GM19351 (cell line): ENCODE data around the gene NECAP2.
"Not testable (repeated sequence)": the region's sequence is repeated elsewhere in the genome, so short reads cannot be mapped to it uniquely, and the experiment has no call there.

Source experiments
- ATAC-seq: cut with Tn5 transposase; IDR thresholded peaks from one replicate; pipeline ENCODE4 v1.9.1; 2021; ENCODE audit warnings: mild to moderate bottlenecking, moderate library complexity; ENCODE audit not compliant: unreplicated experiment

The NECAP2 gene

DNA sequence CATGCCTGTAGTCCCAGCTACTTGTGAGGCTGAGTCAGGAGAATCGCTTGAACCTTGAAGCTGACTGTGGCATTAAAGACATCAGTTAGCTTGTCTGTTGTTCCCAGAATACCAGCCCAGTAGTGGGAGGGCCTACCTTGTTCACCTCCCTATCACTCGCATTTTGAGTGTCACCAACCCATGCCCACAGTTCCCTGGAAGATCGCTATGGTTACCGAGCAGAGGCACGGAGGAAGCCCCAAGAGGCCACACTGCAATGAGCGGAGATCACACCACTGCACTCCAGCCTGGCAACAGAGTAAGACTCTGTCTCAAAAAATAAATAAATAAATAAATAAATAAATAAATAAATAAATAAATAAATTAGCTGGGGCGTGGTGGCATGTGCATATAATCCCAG is 52.4 kb downstream of the NECAP2 start:
- ATAC-seq: not testable (repeated sequence)

DNA sequence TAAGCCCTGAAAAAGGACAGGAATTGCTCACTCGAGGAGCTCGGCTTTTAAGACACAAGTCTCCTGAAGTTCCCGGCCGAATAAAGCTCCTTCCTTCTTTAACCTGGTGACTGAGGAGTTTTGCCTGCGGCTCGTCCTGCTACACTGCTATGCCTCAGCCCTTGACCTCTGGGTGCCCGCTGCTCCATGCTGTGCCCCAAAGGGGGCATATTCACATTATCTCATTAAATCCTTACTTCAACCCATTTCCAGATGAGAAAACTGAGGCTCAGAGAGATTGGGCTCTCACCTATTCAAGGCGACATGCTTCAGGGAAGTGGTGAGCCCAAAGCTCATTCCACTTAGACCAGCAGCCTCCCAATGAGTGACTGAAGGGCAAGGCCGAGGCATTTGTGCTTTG is 53.2 kb downstream of the NECAP2 start:
- ATAC-seq: not testable (repeated sequence)

DNA sequence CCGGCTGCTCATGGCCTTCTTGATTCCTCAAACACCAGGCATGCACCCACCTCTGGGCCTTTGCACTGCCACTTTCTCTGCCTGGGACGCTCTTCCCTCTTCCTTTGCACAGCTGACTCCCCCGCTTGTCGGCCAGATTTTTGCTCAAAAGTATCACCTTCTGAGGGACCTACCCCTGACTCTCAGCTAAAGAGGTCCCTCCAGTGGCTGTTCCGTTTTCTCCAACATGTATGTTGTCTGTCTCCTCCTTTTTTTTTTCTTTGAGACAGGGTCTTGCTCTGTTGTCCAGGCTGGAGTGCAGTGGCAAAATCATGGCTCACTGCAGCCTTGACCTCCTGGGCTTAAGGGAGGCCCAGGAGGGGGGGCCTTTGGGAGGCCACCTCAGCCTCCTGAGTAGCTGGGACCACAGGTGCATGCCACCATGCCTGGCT is 57.0 kb downstream of the NECAP2 start:
- not testable (repeated sequence) for ATAC-seq

DNA sequence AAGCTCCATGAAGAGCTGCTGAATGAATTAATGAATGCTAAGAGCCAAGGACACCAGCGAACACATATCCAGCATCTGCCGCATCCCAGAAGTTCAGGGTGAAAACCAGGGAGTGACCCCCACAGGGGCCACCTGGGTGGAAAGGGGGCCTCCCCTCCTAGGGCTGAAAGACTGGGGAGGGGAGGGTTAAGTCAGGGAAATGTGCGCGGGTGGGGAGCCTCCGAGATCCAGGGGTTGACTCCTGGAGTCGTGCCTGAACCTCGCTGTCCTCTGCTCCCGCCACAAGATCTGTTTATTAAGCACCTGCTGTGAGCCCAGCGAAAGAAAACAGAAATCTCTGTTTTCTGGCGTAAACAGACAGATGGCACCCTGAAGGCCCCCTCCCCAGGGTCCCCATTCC is 57.5 kb downstream of the NECAP2 start:
- not testable (repeated sequence) for ATAC-seq

DNA sequence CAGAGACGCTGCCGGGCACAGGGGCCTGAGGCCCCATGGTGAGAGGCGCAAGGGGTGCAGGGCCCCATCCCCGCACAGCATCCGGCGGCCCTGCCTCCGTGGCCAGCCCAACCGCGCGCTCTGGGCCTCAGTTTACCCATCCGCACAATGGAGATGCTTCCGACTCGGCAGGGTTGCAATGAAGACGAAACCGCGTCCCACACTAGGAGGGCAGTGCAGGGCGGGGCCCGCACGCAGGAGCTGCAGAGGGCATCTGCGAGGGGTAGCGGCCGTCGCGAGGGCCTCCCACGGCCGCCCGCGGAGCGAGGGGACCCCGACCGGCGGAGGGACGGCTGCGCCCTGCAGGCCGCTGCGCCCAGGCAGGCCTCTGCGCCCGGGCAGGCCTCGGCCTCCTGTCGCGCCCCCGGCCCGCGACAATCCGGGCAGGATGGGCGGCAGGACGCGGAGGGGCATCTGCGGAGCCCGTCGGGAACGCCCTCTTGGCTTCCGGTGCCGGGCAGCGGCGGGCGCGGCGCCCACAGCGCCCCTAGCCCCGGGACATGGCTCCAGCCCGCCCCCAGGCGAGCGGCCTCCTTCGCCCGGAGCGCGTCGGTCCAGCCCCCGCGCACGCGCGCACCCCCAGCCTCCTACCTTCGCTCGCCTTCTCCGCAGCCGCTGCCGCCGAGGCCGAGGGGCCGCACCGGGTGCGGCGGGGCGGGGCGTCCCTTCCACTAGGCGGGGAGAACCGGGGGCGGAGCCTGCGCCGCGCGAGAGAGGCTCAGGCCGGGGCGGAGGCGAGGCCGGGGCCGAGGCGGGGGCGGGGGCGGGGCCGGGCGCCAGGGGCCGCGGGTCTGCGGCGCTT is 58.3 kb downstream of the NECAP2 start:
- ATAC-seq: peak; percentile 89

DNA sequence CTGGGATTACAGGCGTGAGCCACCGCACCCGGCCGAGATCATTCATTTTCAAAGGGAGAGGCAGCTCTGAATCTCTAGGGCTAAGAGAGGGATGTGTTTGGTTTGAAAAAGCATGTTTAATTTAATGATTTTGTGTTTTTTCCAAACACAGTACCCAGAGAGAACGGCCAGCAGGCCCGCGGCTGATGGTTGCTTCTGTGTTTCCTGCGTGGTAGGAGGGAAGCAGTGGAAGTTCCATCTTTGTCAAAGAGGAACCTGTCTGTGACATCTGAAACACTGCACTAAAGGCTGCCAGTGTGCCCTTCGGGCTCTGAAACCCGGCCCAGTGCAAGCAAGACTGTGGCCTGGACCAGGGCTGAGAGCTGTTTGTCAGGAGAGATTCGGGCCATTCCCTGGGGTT is 59.9 kb downstream of the NECAP2 start:
- ATAC-seq: not testable (repeated sequence)

DNA sequence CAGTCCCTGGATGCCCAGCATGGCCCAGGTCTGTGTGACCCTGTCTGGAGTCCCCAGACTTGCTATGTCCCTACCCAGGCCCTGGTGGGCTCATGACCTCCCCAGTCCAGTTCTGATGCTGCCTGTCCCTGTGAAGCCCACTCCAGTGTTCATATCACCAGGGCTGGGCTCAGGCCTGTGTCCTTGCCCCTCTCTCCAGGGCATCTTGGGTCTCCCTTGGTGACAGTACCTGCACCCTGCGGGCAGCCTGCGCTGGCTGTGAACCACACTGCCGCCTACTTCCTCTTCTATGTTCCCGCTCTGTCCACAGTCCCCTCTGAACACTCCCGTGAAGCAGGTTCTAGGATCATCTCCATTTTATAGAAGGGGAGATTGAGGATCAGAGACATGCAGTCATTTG is 60.5 kb downstream of the NECAP2 start:
- not testable (repeated sequence) for ATAC-seq

DNA sequence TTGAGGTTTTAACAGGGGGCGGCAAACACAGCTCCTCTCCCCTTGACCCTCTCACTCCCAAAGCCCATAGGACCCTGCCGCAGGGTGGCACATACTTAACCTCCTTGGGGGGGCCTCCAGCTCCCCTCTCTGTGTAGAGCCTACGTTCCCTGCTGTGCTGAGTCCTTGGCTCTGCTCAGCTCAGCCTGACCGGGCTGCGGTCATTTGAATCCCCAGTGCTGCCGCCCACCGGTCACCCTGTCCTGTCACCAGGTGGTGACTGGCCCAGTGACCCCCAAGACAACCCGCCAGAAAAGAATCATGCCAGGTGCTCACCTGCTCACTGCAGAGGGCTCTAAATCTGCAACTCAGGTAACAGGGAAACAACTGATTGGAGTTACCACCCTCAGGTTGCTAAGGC is 60.9 kb downstream of the NECAP2 start:
- ATAC-seq: not testable (repeated sequence)

DNA sequence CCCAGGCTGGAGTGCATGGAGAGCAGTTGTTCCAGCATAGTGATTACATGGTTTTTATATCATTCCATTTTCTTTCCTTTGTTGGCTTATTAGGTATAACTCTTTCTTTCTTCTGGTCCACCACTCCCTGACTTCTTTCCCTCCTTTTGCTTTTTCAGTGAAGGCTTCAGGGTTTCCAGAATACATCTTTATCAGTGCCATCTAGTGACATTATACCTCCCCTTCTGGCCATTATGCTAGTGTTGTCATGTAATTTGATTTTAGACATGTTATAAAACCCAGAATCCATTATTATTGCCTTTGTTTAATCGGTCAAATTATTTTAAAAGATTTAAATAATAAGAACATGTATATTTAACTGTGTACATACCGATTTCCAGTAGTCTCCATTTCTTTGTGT is 63.0 kb downstream of the NECAP2 start:
- no peak for ATAC-seq

DNA sequence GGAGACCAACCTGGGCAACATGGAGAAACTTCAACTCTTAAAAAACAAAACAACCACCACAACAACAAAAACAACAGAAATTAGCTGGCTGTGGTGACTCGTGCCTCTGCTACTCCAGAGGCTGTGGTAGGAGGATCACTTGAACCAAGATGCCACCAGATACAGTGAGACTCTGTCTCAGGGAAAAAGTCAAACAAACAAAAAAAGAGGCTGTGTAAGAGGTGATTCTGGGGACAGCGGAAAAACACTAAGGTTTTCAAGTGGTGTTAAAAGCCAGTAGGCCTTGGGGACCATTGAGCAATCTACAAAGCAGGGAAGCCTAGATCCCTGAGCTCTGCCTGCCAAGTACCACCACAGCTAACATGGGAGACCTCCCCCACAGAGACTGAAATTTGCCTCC is 65.3 kb downstream of the NECAP2 start:
- ATAC-seq: not testable (repeated sequence)

DNA sequence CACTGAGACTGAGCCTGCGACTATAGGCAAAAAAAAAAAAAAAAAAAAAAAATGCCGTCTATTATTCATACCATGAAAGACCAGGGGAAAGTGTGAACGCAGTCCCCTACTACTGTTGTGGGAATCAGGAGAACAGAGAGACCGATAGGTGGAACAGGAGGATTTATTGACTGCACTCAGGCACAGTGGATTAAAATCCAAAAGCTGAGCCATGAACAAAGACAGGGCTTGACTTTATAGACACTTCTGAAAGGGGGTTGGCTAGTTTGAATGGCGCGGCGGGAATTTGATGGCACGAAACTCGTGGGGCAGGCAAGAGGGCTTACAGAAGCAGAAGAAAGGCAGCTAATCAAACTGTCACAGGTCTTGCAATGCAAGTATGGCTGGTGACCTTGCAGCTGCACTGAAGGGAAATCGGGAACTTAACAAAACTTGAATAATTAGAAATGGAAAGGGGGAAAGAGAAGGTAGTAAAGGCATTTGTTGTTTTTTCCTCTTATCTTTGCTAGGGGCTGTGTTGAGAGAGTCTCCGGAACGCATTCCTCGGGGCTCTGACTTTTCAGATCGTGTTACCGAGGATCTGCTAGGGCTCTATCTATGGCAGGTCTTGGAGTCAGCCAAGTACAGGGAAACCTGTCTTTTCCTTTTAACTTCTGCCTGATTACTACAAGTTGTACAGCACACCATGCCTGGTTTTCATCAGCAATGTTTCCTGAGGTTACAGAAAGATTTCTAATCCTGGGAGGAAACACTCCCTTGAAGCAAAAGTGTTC is 66.0 kb downstream of the NECAP2 start:
- not testable (repeated sequence) for ATAC-seq

DNA sequence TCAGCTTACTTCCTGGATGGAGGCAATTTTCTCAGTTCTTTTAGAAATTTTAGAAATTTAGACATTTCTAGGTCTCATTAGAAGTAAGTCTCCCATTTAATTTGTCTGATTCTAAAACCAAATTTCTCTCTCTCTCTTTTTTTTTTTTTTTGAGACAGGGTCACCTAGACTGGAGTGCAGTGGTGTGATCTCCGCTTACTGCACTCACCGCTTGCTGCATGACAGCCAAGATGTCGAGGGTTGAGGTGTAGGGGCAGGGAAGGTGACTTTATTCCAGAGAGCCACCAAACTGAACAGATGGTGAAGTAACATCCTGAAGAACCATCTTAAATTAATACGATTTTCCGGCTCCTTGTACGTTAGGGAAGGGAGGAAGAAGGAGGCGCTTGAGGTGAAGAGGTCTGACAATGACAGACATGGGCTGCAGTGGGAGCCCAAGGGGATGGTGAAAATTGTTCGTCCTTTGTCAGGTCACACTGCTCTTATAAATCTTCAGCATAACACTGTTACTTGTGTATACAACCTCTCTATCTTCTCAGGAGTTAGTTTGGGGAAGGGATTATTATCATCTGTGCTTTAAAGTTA is 68.4 kb downstream of the NECAP2 start:
- ATAC-seq: not testable (repeated sequence)
